Frontal cortex (tissue), 4 donors: Measurements from ENCODE around the gene PAPOLB. TPM values are rescaled to one million over a fixed set of nuclear protein-coding genes. Genes with fewer than 3 reads are reported as not detected.

ENCODE experiments used
- DNase-seq, 2 donors: peaks; one replicate each; pipeline ENCODE4 v3.0.0; 2012; ENCODE audit warnings: low spot score in 2 of 2
- FAIRE-seq: peaks from 2 replicates; lab custom pipeline; 2012; peaks lifted over from hg19 to GRCh38; lab: Jason Lieb, UNC
- total RNA-seq: library from RNA; depleted of rRNA; stranded (reverse); fragments of >200 nt; gene quantifications from one replicate; pipeline ENCODE4 v1.2.3, GENCODE V29; 2014
- donor health status: control.
- donor health status: control.
- donor health status: control.

The PAPOLB gene
- total RNA-seq, 1 donor from 2014 or later = 0.82 TPM

GRCh38 chr7:4830176-4830575 lies 31.7 kb downstream of the PAPOLB start:
- DNase-seq (no peak), FAIRE-seq (no peak)

GRCh38 chr7:4828720-4829383 lies 33.0 kb downstream of the PAPOLB start:
- DNase-seq (no peak), FAIRE-seq (no peak)

- DNase-seq = no peak
- FAIRE-seq = no peak
Observed at GRCh38 chr7:4825081-4825480, 36.7 kb downstream of the PAPOLB start.

- no peak for FAIRE-seq
- no peak for DNase-seq
Observed at GRCh38 chr7:4824120-4824775, 37.6 kb downstream of the PAPOLB start.

- DNase-seq (no peak), FAIRE-seq (no peak)
Observed at GRCh38 chr7:4823441-4824119, 38.2 kb downstream of the PAPOLB start.

- no peak for FAIRE-seq
- no peak for DNase-seq
Observed at GRCh38 chr7:4822677-4823076, 39.2 kb downstream of the PAPOLB start.

- DNase-seq = no peak
Observed at GRCh38 chr7:4820967-4821471, 40.8 kb downstream of the PAPOLB start.

GRCh38 chr7:4820405-4820966 lies 41.3 kb downstream of the PAPOLB start:
- FAIRE-seq (no peak), DNase-seq (no peak)

More at GRCh38 chr7:4820967-4821471, 40.8 kb downstream of the PAPOLB start:
- FAIRE-seq = no peak

GRCh38 chr7:4819560-4820404 lies 42.0 kb downstream of the PAPOLB start:
- FAIRE-seq = no peak
- DNase-seq = no peak

GRCh38 chr7:4818000-4818794 lies 43.6 kb downstream of the PAPOLB start:
- FAIRE-seq = no peak

GRCh38 chr7:4817178-4817901 lies 44.5 kb downstream of the PAPOLB start:
- no peak for FAIRE-seq

More at GRCh38 chr7:4818000-4818794, 43.6 kb downstream of the PAPOLB start:
- no peak for DNase-seq

GRCh38 chr7:4816419-4817080 lies 45.3 kb downstream of the PAPOLB start:
- DNase-seq (no peak), FAIRE-seq (no peak)

More at GRCh38 chr7:4817178-4817901, 44.5 kb downstream of the PAPOLB start:
- DNase-seq = no peak

GRCh38 chr7:4815609-4816418 lies 46.0 kb downstream of the PAPOLB start:
- no peak for FAIRE-seq
- no peak for DNase-seq

- FAIRE-seq = no peak
- DNase-seq = no peak
Observed at GRCh38 chr7:4815121-4815520, 46.7 kb downstream of the PAPOLB start.

GRCh38 chr7:4814433-4814832 lies 47.4 kb downstream of the PAPOLB start:
- no peak for FAIRE-seq
- no peak for DNase-seq

- FAIRE-seq = no peak
- no peak for DNase-seq
Observed at GRCh38 chr7:4809666-4810065, 52.2 kb downstream of the PAPOLB start.

- DNase-seq (no peak), FAIRE-seq (no peak)
Observed at GRCh38 chr7:4809091-4809591, 52.7 kb downstream of the PAPOLB start.
